Epithelial cell of proximal tubule (primary cell): ENCODE data around the gene LYRM1. TPM values are rescaled to one million over a fixed set of nuclear protein-coding genes. Genes with fewer than 3 reads are reported as not detected.
"Not testable (repeated sequence)": the region's sequence is repeated elsewhere in the genome, so short reads cannot be mapped to it uniquely, and the experiment has no call there.

Experiments used
- DNase-seq: peaks from one replicate; pipeline ENCODE4 v3.0.0-alpha.2; 2011; ENCODE audit warnings: low read depth
- H3K4me3 ChIP-seq: 2 replicates; pipeline ENCODE4 v1.5.1; 2011; ENCODE audit warnings: low read depth, mild to moderate bottlenecking, low read length
- CTCF ChIP-seq: conservative IDR thresholded peaks from 2 replicates; pipeline ENCODE4 v1.5.1; 2012; ENCODE audit warnings: low read depth, mild to moderate bottlenecking, low read length
- total RNA-seq: library from RNA; depleted of rRNA; stranded (reverse); fragments of >200 nt; gene quantifications from 2 replicates; pipeline ENCODE4 v1.2.3, GENCODE V29; 2015

The LYRM1 gene
- total RNA-seq, 1 donor from 2014 or later = 23.8 TPM

- H3K4me3 ChIP-seq = no peak overlapping the region
- DNase-seq = no peak
- TF ChIP-seq CTCF = no peak
These were observed 43.3 kb upstream of the LYRM1 start for GRCh38 chr16:20857281-20857680.

GRCh38 chr16:20859229-20859628, 41.3 kb upstream of the LYRM1 start:
- TF ChIP-seq CTCF = no peak
- no peak for DNase-seq
- no peak overlapping the region for H3K4me3 ChIP-seq

GRCh38 chr16:20859699-20860098, 40.9 kb upstream of the LYRM1 start:
- no peak for DNase-seq
- no peak for TF ChIP-seq CTCF
- H3K4me3 ChIP-seq = no peak overlapping the region

GRCh38 chr16:20860361-20860760, 40.2 kb upstream of the LYRM1 start:
- no peak overlapping the region for H3K4me3 ChIP-seq
- DNase-seq = no peak
- TF ChIP-seq CTCF = no peak

- H3K4me3 ChIP-seq, DNase-seq: not testable (repeated sequence)
These were observed 39.6 kb upstream of the LYRM1 start for GRCh38 chr16:20860995-20861394.

GRCh38 chr16:20862162-20862960, 38.2 kb upstream of the LYRM1 start:
- no peak for TF ChIP-seq CTCF
- no peak for DNase-seq
- no peak overlapping the region for H3K4me3 ChIP-seq

GRCh38 chr16:20864376-20864775, 36.2 kb upstream of the LYRM1 start:
- DNase-seq, H3K4me3 ChIP-seq: not testable (repeated sequence)

- DNase-seq = no peak
- no peak for TF ChIP-seq CTCF
- no peak overlapping the region for H3K4me3 ChIP-seq
These were observed 35.0 kb upstream of the LYRM1 start for GRCh38 chr16:20865420-20866131.
